Fibroblast of the aortic adventitia (primary cell): ENCODE results near the gene JAM2. TPM values are rescaled to one million over a fixed set of nuclear protein-coding genes. Genes with fewer than 3 reads are reported as not detected.

ENCODE experiments used
- DNase-seq: peaks from one replicate; pipeline ENCODE4 v3.0.0-alpha.2; 2010; ENCODE audit warnings: low read depth
- H3K4me3 ChIP-seq: 2 replicates; pipeline ENCODE4 v1.5.1; 2011; ENCODE audit warnings: low read depth, mild to moderate bottlenecking, control low read depth, low read length, moderate library complexity
- CTCF ChIP-seq: IDR thresholded peaks from 2 replicates; pipeline ENCODE4 v1.5.1; 2011; ENCODE audit warnings: mild to moderate bottlenecking, low read length, control low read depth, inconsistent platforms; ENCODE audit not compliant: insufficient read depth
- total RNA-seq: library from RNA; depleted of rRNA; stranded (reverse); fragments of >200 nt; gene quantifications from 2 replicates; pipeline ENCODE4 v1.2.3, GENCODE V29; 2012; ENCODE audit warnings: low replicate concordance

Gene JAM2
- total RNA-seq, 1 donor, result 3.0 TPM

- no peak for TF ChIP-seq CTCF
- DNase-seq, result peak; percentile 38
- peak overlapping the region; percentile 97 for H3K4me3 ChIP-seq
Measured at GRCh38 chr21:25733859-25734653, 95.0 kb downstream of the JAM2 start.

GRCh38 chr21:25734654-25734903 lies 95.5 kb downstream of the JAM2 start:
- no peak for TF ChIP-seq CTCF

GRCh38 chr21:25734904-25735645 lies 96.0 kb downstream of the JAM2 start, which contains the start of the genes ATP5PF and GABPA:
Gene ATP5PF (minus strand): TSS chr21:25734904. CDS start chr21:25729794, 5,110 bp downstream.
Gene GABPA (plus strand): TSS chr21:25734972. CDS start chr21:25741599, 6,627 bp downstream.
- peak within 1 kb of the TSS; percentile 97 for H3K4me3 ChIP-seq
- peak; percentile 99 for DNase-seq
- peak; percentile 40 for TF ChIP-seq CTCF

More at GRCh38 chr21:25734654-25734903, 95.5 kb downstream of the JAM2 start:
- DNase-seq, result no peak
- H3K4me3 ChIP-seq, result peak overlapping the region; percentile 97

- peak overlapping the region; percentile 97 for H3K4me3 ChIP-seq
- peak; percentile 70 for DNase-seq
- TF ChIP-seq CTCF, result no peak
Measured at GRCh38 chr21:25735646-25736597, 96.9 kb downstream of the JAM2 start.

- DNase-seq, result no peak
- no peak for TF ChIP-seq CTCF
- H3K4me3 ChIP-seq, result no peak overlapping the region
Measured at GRCh38 chr21:25737421-25737820, 98.4 kb downstream of the JAM2 start.

GRCh38 chr21:25742900-25743299 lies 103.8 kb downstream of the JAM2 start:
- DNase-seq, result no peak
- H3K4me3 ChIP-seq, result no peak overlapping the region
- no peak for TF ChIP-seq CTCF
